GM19438 (cell line): ENCODE data around the gene RBKS.

Experiments used
- ATAC-seq: cut with Tn5 transposase; IDR thresholded peaks from one replicate; pipeline ENCODE4 v1.9.1; 2021; ENCODE audit warnings: low read depth; ENCODE audit not compliant: unreplicated experiment

RBKS gene

DNA sequence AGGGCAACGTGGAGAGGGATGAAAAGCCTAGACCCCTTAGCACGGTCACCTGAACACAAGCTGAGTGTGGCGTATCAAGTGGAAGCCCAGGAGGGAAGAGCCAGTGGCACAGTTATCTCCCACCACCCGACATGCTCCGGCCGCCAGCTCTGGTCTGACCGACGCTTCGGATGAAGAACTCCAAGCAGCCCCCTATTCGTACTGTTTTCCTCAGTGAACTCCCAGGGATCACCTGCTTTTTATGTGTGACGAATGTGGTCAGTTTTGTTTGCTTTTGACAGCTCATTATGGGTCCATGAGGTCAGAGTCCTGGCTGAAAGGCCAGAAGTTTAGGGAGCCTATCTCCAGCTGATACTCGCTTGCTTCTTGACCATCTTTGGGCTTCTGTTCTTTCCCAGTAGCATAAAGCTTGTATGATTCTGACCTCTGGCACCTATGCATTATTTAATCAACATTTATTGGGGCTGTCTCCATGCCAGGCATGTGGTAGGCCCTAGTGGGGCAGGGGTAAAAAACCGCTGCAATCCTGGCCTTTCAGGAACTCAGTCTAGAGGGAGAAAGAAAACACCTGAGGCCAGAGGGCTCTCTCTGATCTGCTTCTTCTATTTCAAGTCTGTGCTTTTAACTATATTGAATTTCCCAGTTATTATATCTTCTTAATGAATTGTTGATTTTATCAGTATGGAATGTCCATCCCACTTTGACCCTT is 151.7 kb downstream of the RBKS start:
- ATAC-seq: no peak

DNA sequence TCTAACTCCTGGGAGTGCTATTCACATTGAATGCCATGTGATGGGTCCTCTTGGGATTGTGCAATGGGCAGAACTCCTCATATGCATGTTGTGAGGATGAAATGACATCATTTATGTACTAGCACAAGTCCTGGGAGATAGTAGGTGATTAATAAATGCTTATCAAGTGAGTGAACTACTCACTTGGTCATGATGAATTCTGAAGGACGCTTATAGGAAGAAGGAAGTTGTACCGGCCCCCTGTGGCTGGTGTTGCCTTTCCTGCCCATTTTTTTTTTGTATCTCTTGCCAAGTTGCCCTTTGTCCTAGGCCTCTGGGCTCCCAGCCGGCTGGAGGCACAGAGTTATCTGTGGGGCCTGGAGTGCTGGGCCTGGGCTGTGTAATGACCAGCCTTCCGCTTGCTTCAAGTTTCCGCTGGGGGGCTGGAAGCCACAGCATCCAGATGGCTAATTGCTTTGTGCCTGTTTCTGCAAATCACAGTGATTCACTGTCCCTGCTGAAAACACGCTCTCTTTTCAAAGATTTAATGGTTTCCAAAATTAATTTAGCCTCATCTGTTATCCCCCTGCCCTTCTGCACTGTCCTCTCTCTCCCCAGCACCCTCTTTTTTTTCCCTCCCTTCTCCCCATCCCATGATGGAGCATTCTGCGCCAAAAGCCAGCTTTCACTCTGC is 152.4 kb downstream of the RBKS start:
- ATAC-seq: no peak

DNA sequence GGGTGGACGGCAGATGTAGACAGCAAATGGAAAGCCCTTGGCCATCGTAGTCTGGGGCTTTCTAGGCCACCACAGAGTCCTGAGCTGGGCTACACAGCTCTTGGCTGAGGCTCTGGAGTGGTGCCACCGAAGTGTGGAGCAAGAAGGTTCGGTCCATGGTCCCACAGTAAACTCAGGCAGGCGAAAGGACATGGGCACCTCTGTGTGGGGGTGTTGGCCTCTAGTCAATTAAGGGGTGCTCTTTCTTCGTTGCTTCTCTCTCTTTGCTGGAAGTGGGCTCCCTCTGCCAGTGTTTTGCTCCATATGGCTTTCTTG is 153.3 kb downstream of the RBKS start:
- ATAC-seq: no peak

DNA sequence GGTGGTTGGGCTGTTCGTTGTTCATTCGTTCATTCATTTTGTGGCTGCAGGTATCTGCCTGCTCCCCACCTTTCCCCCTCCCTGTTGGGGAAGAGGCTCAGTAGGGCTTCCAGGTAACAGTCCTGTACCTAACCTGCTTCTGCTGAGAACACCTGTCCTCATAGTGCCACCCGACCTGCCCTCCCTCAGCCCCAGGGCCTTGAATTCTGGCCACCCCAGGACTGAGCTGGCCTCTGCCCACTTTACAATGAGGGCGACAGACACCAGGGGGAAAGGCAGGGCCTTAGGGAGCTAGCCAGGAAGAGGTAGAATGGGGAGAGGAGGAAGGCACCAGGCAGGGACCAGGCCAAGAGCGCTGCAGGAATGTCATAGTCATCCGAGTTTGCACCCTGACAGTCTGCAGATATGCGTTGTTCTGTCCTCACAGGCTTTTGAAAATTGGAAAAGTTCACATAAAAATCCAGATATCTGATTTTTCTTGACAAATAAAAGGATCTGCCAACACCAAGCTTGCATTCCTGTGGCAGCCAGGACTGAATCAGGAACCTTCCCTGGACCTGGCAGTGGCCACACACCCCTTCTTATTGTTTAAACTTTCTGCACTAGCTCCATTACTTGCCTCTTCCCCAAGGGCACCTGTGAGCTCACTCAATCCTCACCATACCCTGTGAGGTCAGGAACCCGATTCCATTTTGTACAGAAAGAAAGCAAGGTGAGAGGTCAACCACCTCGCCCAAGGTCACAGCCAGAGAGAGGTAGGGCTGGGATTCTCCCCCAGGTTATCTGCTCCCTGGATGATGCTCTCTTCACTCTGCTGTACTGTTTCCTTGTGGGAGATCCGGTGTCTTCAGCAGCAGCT is 153.9 kb downstream of the RBKS start:
- no peak for ATAC-seq

- ATAC-seq: no peak
These were observed 154.8 kb downstream of the RBKS start for GRCh38 chr2:27735263-27735904.

- ATAC-seq: no peak
These were observed 155.9 kb downstream of the RBKS start for GRCh38 chr2:27734305-27734704.
